Astrocyte (in vitro differentiated cells and primary cell): Measurements from ENCODE around the gene CST11. TPM values are rescaled to one million over a fixed set of nuclear protein-coding genes. Genes with fewer than 3 reads are reported as not detected.

Experiments used
- DNase-seq: peaks from one replicate; pipeline ENCODE4 v3.0.0-alpha.2; 2010; ENCODE audit warnings: low read depth
- FAIRE-seq: peaks from 2 replicates; lab custom pipeline; 2011; peaks lifted over from hg19 to GRCh38; lab: Jason Lieb, UNC
- H2AFZ ChIP-seq: 2 replicates; pipeline ENCODE4 v1.6.0; 2012; ENCODE audit warnings: low read depth, low read length, inconsistent platforms
- H3K27ac ChIP-seq: 2 replicates; pipeline ENCODE4 v1.5.1; 2011; ENCODE audit warnings: low read depth, low read length, inconsistent platforms
- H3K27me3 ChIP-seq: 2 replicates; pipeline ENCODE4 v1.6.0; 2011; ENCODE audit warnings: low read length, inconsistent platforms; ENCODE audit not compliant: insufficient read depth
- H3K36me3 ChIP-seq: 2 replicates; pipeline ENCODE4 v1.5.1; 2011; ENCODE audit warnings: low read length, inconsistent platforms; ENCODE audit not compliant: insufficient read depth
- H3K4me1 ChIP-seq: 2 replicates; pipeline ENCODE4 v1.5.1; 2011; ENCODE audit warnings: low read length, inconsistent platforms; ENCODE audit not compliant: insufficient read depth
- H3K4me2 ChIP-seq: 2 replicates; pipeline ENCODE4 v1.6.0; 2012; ENCODE audit warnings: low read length, inconsistent platforms
- H3K4me3 ChIP-seq: 2 replicates; pipeline ENCODE4 v1.5.1; 2011; ENCODE audit warnings: low read depth, mild to moderate bottlenecking, low read length, inconsistent platforms; ENCODE audit not compliant: insufficient read depth
- H3K79me2 ChIP-seq: 2 replicates; pipeline ENCODE4 v1.6.0; 2012; ENCODE audit warnings: mild to moderate bottlenecking, low read length, inconsistent platforms; ENCODE audit not compliant: insufficient read depth
- H3K9ac ChIP-seq: 2 replicates; pipeline ENCODE4 v1.6.0; 2012; ENCODE audit warnings: mild to moderate bottlenecking, low read length, inconsistent platforms
- H3K9me3 ChIP-seq: 2 replicates; pipeline ENCODE4 v1.5.1; 2012; ENCODE audit warnings: low read depth, mild to moderate bottlenecking, low read length, inconsistent platforms; ENCODE audit not compliant: insufficient read depth
- H4K20me1 ChIP-seq: 2 replicates; pipeline ENCODE4 v1.6.0; 2012; ENCODE audit warnings: low read length, inconsistent platforms; ENCODE audit not compliant: insufficient read depth
- H3K27ac Mint-ChIP-seq: one replicate; pipeline ENCODE4 v1.8.0; 2021; ENCODE audit warnings: mild to moderate bottlenecking, mixed read lengths; ENCODE audit not compliant: unreplicated experiment
- H3K27me3 Mint-ChIP-seq: one replicate; pipeline ENCODE4 v1.8.0; 2021; ENCODE audit warnings: low read depth, mixed read lengths; ENCODE audit not compliant: unreplicated experiment
- H3K36me3 Mint-ChIP-seq: one replicate; pipeline ENCODE4 v1.8.0; 2021; ENCODE audit warnings: low read depth, mixed read lengths; ENCODE audit not compliant: unreplicated experiment
- H3K4me1 Mint-ChIP-seq: one replicate; pipeline ENCODE4 v1.8.0; 2021; ENCODE audit warnings: low read depth, mixed read lengths; ENCODE audit not compliant: unreplicated experiment
- H3K4me3 Mint-ChIP-seq: one replicate; pipeline ENCODE4 v1.8.0; 2021; ENCODE audit warnings: mild to moderate bottlenecking, moderate library complexity, mixed read lengths; ENCODE audit not compliant: unreplicated experiment
- H3K9me3 Mint-ChIP-seq: one replicate; pipeline ENCODE4 v1.8.0; 2021; ENCODE audit warnings: mild to moderate bottlenecking, mixed read lengths; ENCODE audit not compliant: unreplicated experiment
- EZH2 ChIP-seq: IDR thresholded peaks from 2 replicates; pipeline ENCODE4 v1.6.1; 2012; ENCODE audit warnings: mild to moderate bottlenecking, low read length, inconsistent platforms; ENCODE audit not compliant: insufficient read depth
- total RNA-seq: library from RNA; stranded (reverse); gene quantifications from 2 replicates; pipeline ENCODE4 v1.2.1, GENCODE V29; 2021
- TF ChIP-seq, protein P1 (sequence below): IDR thresholded peaks from 2 replicates; pipeline ENCODE4 v1.5.1; 2011; ENCODE audit warnings: low read depth, mild to moderate bottlenecking, inconsistent platforms, low read length, moderate library complexity; ENCODE audit not compliant: insufficient read depth

The CST11 gene
- total RNA-seq, 1 donor from 2014 or later, result not detected

GRCh38 chr20:23442436-23442835 lies 10.2 kb downstream of the CST11 start:
- no peak overlapping the region for H3K4me3 ChIP-seq
- TF ChIP-seq EZH2, result no peak
- TF ChIP-seq, protein P1, sequence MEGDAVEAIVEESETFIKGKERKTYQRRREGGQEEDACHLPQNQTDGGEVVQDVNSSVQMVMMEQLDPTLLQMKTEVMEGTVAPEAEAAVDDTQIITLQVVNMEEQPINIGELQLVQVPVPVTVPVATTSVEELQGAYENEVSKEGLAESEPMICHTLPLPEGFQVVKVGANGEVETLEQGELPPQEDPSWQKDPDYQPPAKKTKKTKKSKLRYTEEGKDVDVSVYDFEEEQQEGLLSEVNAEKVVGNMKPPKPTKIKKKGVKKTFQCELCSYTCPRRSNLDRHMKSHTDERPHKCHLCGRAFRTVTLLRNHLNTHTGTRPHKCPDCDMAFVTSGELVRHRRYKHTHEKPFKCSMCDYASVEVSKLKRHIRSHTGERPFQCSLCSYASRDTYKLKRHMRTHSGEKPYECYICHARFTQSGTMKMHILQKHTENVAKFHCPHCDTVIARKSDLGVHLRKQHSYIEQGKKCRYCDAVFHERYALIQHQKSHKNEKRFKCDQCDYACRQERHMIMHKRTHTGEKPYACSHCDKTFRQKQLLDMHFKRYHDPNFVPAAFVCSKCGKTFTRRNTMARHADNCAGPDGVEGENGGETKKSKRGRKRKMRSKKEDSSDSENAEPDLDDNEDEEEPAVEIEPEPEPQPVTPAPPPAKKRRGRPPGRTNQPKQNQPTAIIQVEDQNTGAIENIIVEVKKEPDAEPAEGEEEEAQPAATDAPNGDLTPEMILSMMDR, result no peak
- no peaks in the 10 kb centered on the region for H3K9me3 ChIP-seq
- no peaks in the 10 kb centered on the region for H3K9me3 Mint-ChIP-seq
- H3K4me1 Mint-ChIP-seq, result peaks cover 18% of the 10 kb centered on the region
- no peaks in the 10 kb centered on the region for H3K79me2 ChIP-seq
- H3K27ac Mint-ChIP-seq, result no peak overlapping the region
- H4K20me1 ChIP-seq, result no peaks in the 10 kb centered on the region
- FAIRE-seq, result no peak
- no peak overlapping the region for H3K4me3 Mint-ChIP-seq
- peaks cover 11% of the 10 kb centered on the region for H3K27me3 Mint-ChIP-seq
- no peak overlapping the region for H3K4me2 ChIP-seq
- peaks cover 14% of the 10 kb centered on the region for H3K4me1 ChIP-seq
- no peaks in the 10 kb centered on the region for H3K36me3 ChIP-seq
- H3K27me3 ChIP-seq, result peaks cover 3% of the 10 kb centered on the region
- no peak overlapping the region for H3K27ac ChIP-seq
- H3K36me3 Mint-ChIP-seq, result no peaks in the 10 kb centered on the region
- H2AFZ ChIP-seq, result no peak overlapping the region
- no peak for DNase-seq
- H3K9ac ChIP-seq, result no peak overlapping the region

GRCh38 chr20:23441850-23442313 lies 10.8 kb downstream of the CST11 start:
- Histone ChIP-seq H3K27ac (no peak overlapping the region), H3K9ac (no peak overlapping the region), H3K27me3 (peaks cover 3% of the 10 kb centered on the region), H3K36me3 (no peaks in the 10 kb centered on the region), H4K20me1 (no peaks in the 10 kb centered on the region), H3K4me1 (peaks cover 13% of the 10 kb centered on the region), H3K9me3 (no peaks in the 10 kb centered on the region), H3K4me3 (no peak overlapping the region), H3K79me2 (no peaks in the 10 kb centered on the region), H2AFZ (no peak overlapping the region), H3K4me2 (no peak overlapping the region)
- Mint-ChIP-seq H3K4me3 (no peak overlapping the region), H3K27ac (no peak overlapping the region), H3K9me3 (no peaks in the 10 kb centered on the region), H3K36me3 (no peaks in the 10 kb centered on the region), H3K4me1 (peaks cover 18% of the 10 kb centered on the region), H3K27me3 (peaks cover 11% of the 10 kb centered on the region)
- TF ChIP-seq, protein P1, result peak; percentile 92
- TF ChIP-seq EZH2, result no peak
- DNase-seq (peak; percentile 32), FAIRE-seq (no peak)

GRCh38 chr20:23440004-23440403 lies 12.7 kb downstream of the CST11 start:
- H3K9me3 ChIP-seq, result no peaks in the 10 kb centered on the region
- peaks cover 11% of the 10 kb centered on the region for H3K27me3 Mint-ChIP-seq
- DNase-seq (no peak), FAIRE-seq (no peak)
- no peak overlapping the region for H3K27ac ChIP-seq
- H4K20me1 ChIP-seq, result no peaks in the 10 kb centered on the region
- H3K9ac ChIP-seq, result no peak overlapping the region
- H3K36me3 Mint-ChIP-seq, result no peaks in the 10 kb centered on the region
- peaks cover 3% of the 10 kb centered on the region for H3K27me3 ChIP-seq
- H3K27ac Mint-ChIP-seq, result no peak overlapping the region
- no peaks in the 10 kb centered on the region for H3K79me2 ChIP-seq
- H3K4me2 ChIP-seq, result no peak overlapping the region
- no peaks in the 10 kb centered on the region for H3K9me3 Mint-ChIP-seq
- H3K4me1 Mint-ChIP-seq, result peaks cover under 1% of the 10 kb centered on the region
- H2AFZ ChIP-seq, result no peak overlapping the region
- no peak overlapping the region for H3K4me3 Mint-ChIP-seq
- H3K36me3 ChIP-seq, result no peaks in the 10 kb centered on the region
- H3K4me3 ChIP-seq, result no peak overlapping the region
- H3K4me1 ChIP-seq, result no peaks in the 10 kb centered on the region
- no peak for TF ChIP-seq EZH2
- TF ChIP-seq, protein P1, result no peak
